AG09319 (cell line): ENCODE measurements around the gene CDK8.

Experiments used
- DNase-seq: peaks from one replicate; pipeline ENCODE4 v3.0.0-alpha.2; 2010; ENCODE audit warnings: low read depth; ENCODE audit errors: extremely low read depth
- CTCF ChIP-seq: IDR thresholded peaks from 2 replicates; pipeline ENCODE4 v1.5.1; 2011; ENCODE audit warnings: low read depth, mild to moderate bottlenecking, inconsistent platforms, low read length, moderate library complexity

The CDK8 gene

GRCh38 chr13:26253787-26254582 lies at the start of gene CDK8:
Gene CDK8 (plus strand): TSS chr13:26254129. CDS start chr13:26254642, 513 bp downstream.
- peak; percentile 65 for DNase-seq
- no peak for TF ChIP-seq CTCF

DNA sequence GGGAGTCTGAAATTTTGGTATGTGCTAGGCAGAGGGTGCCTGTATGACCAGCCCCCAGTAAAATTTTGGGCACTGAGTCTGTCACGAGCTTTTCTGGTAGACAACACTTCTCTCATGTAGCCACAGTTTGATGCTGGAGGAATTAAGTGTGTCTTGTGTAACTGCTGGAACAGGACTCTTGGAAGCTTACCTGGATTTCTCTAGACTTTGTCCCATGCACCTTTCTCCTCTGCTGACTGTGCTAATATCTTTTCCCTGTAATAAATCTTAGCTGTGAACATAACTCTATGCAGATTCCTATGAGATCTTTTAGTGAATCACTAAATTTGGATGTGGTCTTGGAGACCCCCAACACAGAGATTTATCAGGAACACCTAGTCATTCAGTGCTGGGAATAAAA lies 45.6 kb upstream of the CDK8 start:
- TF ChIP-seq CTCF = no peak
- DNase-seq = no peak

GRCh38 chr13:26213345-26213744 lies 40.6 kb upstream of the CDK8 start:
- no peak for DNase-seq
- TF ChIP-seq CTCF = no peak

DNA sequence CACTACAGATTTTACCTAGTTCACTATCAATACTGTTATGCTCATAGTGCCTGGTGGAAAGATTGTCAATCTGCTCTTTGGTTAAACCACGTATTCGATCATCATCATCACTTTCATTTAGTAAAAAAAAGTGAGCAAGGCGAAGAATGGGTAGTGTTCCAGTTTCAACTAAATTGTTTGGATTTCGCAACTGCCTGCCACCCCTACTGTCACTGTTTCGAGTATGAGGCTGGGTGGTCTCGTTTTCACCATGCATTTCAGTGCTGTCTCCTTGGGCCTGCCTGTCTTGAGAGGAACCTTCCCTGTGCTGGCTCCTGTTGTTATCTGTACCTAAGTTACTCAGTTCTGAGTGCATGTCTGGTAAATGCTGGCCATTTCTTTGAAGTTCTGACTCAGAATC lies 39.9 kb upstream of the CDK8 start:
- DNase-seq = no peak
- no peak for TF ChIP-seq CTCF

DNA sequence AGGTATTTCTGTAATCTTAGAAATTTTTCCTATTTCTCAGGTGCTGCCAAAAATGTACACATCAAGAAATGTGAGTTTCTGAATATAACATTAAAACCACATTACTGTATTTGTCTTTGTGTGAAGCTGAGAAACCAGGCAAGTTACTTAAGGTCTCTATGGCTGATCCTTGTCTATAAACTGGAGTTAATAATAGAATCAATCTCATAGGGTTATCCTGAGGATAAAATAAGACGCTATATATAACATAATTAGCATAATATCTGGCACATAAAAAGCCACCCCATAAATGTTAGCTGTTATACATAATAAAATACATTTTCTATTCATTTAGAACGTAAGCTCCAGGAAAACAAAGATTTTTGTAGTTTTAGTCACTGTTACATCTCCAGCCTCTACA lies 37.9 kb upstream of the CDK8 start:
- no peak for TF ChIP-seq CTCF

GRCh38 chr13:26219726-26220125 lies 34.2 kb upstream of the CDK8 start:
- DNase-seq = no peak
- no peak for TF ChIP-seq CTCF

More for the DNA sequence above, 37.9 kb upstream of the CDK8 start:
- DNase-seq = no peak

DNA sequence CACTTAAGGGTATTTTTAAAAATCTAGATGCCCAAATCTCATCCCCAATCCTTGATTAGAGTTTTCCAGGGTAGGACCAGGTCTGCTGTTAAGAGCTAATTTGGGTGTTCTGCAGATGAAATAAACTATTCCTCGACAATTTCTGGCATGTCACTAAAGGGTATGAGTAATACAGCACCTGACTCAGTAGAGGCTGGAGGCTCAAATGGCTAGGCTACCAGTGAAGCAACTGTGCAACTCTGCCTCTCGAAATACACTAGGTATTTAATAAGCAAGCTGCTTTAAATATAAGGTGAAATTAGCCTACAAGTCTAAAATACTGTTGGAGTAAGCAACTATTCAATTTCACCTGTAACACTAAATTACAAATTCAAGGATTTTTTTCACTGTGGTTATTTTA lies 33.4 kb upstream of the CDK8 start:
- DNase-seq = no peak
- TF ChIP-seq CTCF = no peak
